Panc1 (cell line): ENCODE results near the gene MAGI2.

Experiments used
- CTCF ChIP-seq: fragments of 450-650 bp; IDR thresholded peaks from 2 replicates; pipeline ENCODE4 v1.5.1; 2017; ENCODE audit warnings: mild to moderate bottlenecking
- POLR2AphosphoS5 ChIP-seq: IDR thresholded peaks from 2 replicates; pipeline ENCODE4 v1.6.1; 2012; ENCODE audit warnings: mild to moderate bottlenecking, low read depth, low read length, moderate library complexity
- REST ChIP-seq, 2 experiments: IDR thresholded peaks; 2 replicates each; pipeline ENCODE4 v1.6.1; 2011 to 2012; ENCODE audit warnings: low read depth in 2 of 2, control low read depth in 1 of 2, low read length in 1 of 2, mild to moderate bottlenecking in 1 of 2, moderate library complexity in 1 of 2; ENCODE audit not compliant: insufficient read depth in 1 of 2
- SIN3A ChIP-seq: IDR thresholded peaks from 2 replicates; pipeline ENCODE4 v1.6.1; 2012; ENCODE audit warnings: low read depth, mild to moderate bottlenecking, low read length, moderate library complexity, borderline replicate concordance; ENCODE audit not compliant: insufficient read depth

- no peak for TF ChIP-seq POLR2AphosphoS5
- no peak for TF ChIP-seq CTCF
- TF ChIP-seq SIN3A, result no peak
- TF ChIP-seq REST (IDR thresholded peaks at IDR 0.05; ENCODE audit: insufficient read depth in 1 of 2, low read depth in 2 of 2, low read length in 1 of 2), result no peak
Observed at GRCh38 chr7:78768859-78769258, 684.6 kb downstream of the MAGI2 start.
